RWPE2 (cell line): ENCODE measurements around the gene FAM9A.

ENCODE experiments used
- ATAC-seq: fragments of 200-7000 bp; cut with Tn5 transposase; 3 replicates; pipeline ENCODE4 v1.9.1; 2021; ENCODE audit warnings: low read depth
- DNase-seq: peaks from one replicate; pipeline ENCODE4 v3.0.0-alpha.2; 2020; ENCODE audit warnings: low spot score
- H3K27ac ChIP-seq: fragments of 450-650 bp; 2 replicates; pipeline ENCODE4 v1.5.1; 2017; ENCODE audit warnings: mild to moderate bottlenecking; ENCODE audit not compliant: poor library complexity, severe bottlenecking
- H3K27me3 ChIP-seq: fragments of 250-450 bp; sonication (Bioruptor Pico); 2 replicates; pipeline ENCODE4 v1.5.1; 2021; ENCODE audit warnings: mild to moderate bottlenecking, moderate library complexity; ENCODE audit not compliant: insufficient read depth, poor library complexity, severe bottlenecking
- H3K36me3 ChIP-seq: fragments of 250-450 bp; sonication (Bioruptor Pico); 2 replicates; pipeline ENCODE4 v1.5.1; 2020; ENCODE audit warnings: low read depth, mild to moderate bottlenecking, moderate library complexity
- H3K4me1 ChIP-seq: fragments of 250-450 bp; sonication (Bioruptor Pico); 2 replicates; pipeline ENCODE4 v1.5.1; 2021; ENCODE audit warnings: mild to moderate bottlenecking, moderate library complexity; ENCODE audit not compliant: insufficient read depth, poor library complexity, severe bottlenecking
- H3K4me3 ChIP-seq: fragments of 250-450 bp; sonication (Bioruptor Pico); 2 replicates; pipeline ENCODE4 v1.5.1; 2021; ENCODE audit warnings: mild to moderate bottlenecking, moderate library complexity; ENCODE audit not compliant: severe bottlenecking
- H3K9me3 ChIP-seq: fragments of 250-450 bp; sonication (Bioruptor Pico); 2 replicates; pipeline ENCODE4 v1.5.1; 2021; ENCODE audit warnings: mild to moderate bottlenecking, moderate library complexity; ENCODE audit not compliant: severe bottlenecking
- CTCF ChIP-seq: fragments of 450-650 bp; IDR thresholded peaks from one replicate; pipeline ENCODE4 v1.5.1; 2017; ENCODE audit warnings: mild to moderate bottlenecking, moderate library complexity; ENCODE audit not compliant: poor library complexity, severe bottlenecking

FAM9A gene

GRCh38 chrX:8801041-8801599 is at the start of gene FAM9A:
Gene FAM9A (minus strand): TSS chrX:8801383. CDS start chrX:8800171, 1,212 bp downstream.
- Histone ChIP-seq H3K36me3 (no peaks in the 10 kb centered on the region), H3K4me3 (no peak within 1 kb of the TSS), H3K27me3 (no peaks in the 10 kb centered on the region), H3K4me1 (no peaks in the 10 kb centered on the region), H3K9me3 (no peaks in the 10 kb centered on the region), H3K27ac (no peak within 1 kb of the TSS)
- no peak for ATAC-seq
- no peak for DNase-seq
- no peak for TF ChIP-seq CTCF

- no peak for ATAC-seq
- no peak for DNase-seq
- H3K4me1 ChIP-seq, result peaks cover 23% of the 10 kb centered on the region
- H3K4me3 ChIP-seq, result no peak overlapping the region
- H3K27ac ChIP-seq, result no peak overlapping the region
- H3K27me3 ChIP-seq, result no peaks in the 10 kb centered on the region
- H3K9me3 ChIP-seq, result no peaks in the 10 kb centered on the region
- H3K36me3 ChIP-seq, result no peaks in the 10 kb centered on the region
- TF ChIP-seq CTCF, result no peak
Observed at GRCh38 chrX:8850478-8850877, 49.3 kb upstream of the FAM9A start.

- no peak overlapping the region for H3K4me3 ChIP-seq
- no peaks in the 10 kb centered on the region for H3K27me3 ChIP-seq
- no peak for DNase-seq
- no peaks in the 10 kb centered on the region for H3K36me3 ChIP-seq
- H3K4me1 ChIP-seq, result peaks cover 23% of the 10 kb centered on the region
- no peaks in the 10 kb centered on the region for H3K9me3 ChIP-seq
- H3K27ac ChIP-seq, result peak overlapping the region; percentile 64
- no peak for ATAC-seq
- no peak for TF ChIP-seq CTCF
Observed at GRCh38 chrX:8849945-8850344, 48.8 kb upstream of the FAM9A start.

- H3K4me1 ChIP-seq, result peaks cover 23% of the 10 kb centered on the region
- TF ChIP-seq CTCF, result no peak
- DNase-seq, result no peak
Observed at GRCh38 chrX:8849458-8849857, 48.3 kb upstream of the FAM9A start.

GRCh38 chrX:8848911-8849310 is 47.7 kb upstream of the FAM9A start:
- H3K4me3 ChIP-seq, result no peak overlapping the region
- no peak for TF ChIP-seq CTCF
- H3K36me3 ChIP-seq, result no peaks in the 10 kb centered on the region
- no peaks in the 10 kb centered on the region for H3K9me3 ChIP-seq
- peak overlapping the region; percentile 64 for H3K27ac ChIP-seq
- no peaks in the 10 kb centered on the region for H3K27me3 ChIP-seq
- no peak for DNase-seq
- peak; percentile 62 for ATAC-seq
- peaks cover 23% of the 10 kb centered on the region for H3K4me1 ChIP-seq

More at GRCh38 chrX:8849458-8849857, 48.3 kb upstream of the FAM9A start:
- ATAC-seq, result peak; percentile 46; the same call in 2 of the 3 replicates
- no peaks in the 10 kb centered on the region for H3K27me3 ChIP-seq
- H3K9me3 ChIP-seq, result no peaks in the 10 kb centered on the region
- H3K4me3 ChIP-seq, result no peak overlapping the region
- H3K36me3 ChIP-seq, result no peaks in the 10 kb centered on the region
- peak overlapping the region; percentile 64 for H3K27ac ChIP-seq
